GM21360 (cell line): ENCODE measurements around the gene RPS6KA4.

ENCODE experiments used
- ATAC-seq: cut with Tn5 transposase; IDR thresholded peaks from one replicate; pipeline ENCODE4 v1.9.1; 2021; ENCODE audit warnings: mild to moderate bottlenecking, moderate library complexity; ENCODE audit not compliant: unreplicated experiment

Gene RPS6KA4

DNA sequence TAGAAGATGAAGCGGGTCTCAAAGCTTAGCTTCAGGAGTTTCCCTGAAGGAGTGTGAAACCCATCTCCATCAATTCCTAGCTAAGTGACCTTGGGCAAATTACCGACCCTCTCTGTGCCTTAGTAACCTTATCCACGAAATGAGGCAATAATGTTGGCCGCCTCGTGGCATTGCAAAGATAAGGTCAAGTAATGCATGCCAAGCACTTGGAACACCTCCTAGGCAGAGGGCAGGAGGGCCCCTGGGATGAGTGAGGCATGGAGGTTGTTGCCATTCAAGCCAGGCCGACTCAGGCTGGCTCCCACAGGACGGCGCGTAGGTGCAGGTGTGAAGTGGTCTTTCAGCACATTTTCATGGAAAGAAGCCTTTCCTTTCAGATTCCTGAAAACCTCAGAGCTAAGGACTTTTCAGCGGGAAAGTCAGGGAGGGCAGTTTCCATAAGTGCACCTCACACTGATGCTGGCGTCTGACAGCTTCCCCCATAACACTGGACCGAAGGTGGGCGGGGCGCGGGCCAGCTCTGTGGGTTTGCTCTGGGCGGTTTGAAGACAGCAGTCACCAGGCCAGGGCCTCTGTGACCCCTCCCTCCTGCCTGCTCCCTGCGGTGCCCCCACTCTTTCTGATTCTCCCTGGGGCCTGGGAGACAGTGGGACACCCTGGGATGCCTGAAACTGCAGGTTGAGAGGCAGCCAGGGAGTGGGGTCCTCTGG is 25.2 kb downstream of the RPS6KA4 start:
- no peak for ATAC-seq

DNA sequence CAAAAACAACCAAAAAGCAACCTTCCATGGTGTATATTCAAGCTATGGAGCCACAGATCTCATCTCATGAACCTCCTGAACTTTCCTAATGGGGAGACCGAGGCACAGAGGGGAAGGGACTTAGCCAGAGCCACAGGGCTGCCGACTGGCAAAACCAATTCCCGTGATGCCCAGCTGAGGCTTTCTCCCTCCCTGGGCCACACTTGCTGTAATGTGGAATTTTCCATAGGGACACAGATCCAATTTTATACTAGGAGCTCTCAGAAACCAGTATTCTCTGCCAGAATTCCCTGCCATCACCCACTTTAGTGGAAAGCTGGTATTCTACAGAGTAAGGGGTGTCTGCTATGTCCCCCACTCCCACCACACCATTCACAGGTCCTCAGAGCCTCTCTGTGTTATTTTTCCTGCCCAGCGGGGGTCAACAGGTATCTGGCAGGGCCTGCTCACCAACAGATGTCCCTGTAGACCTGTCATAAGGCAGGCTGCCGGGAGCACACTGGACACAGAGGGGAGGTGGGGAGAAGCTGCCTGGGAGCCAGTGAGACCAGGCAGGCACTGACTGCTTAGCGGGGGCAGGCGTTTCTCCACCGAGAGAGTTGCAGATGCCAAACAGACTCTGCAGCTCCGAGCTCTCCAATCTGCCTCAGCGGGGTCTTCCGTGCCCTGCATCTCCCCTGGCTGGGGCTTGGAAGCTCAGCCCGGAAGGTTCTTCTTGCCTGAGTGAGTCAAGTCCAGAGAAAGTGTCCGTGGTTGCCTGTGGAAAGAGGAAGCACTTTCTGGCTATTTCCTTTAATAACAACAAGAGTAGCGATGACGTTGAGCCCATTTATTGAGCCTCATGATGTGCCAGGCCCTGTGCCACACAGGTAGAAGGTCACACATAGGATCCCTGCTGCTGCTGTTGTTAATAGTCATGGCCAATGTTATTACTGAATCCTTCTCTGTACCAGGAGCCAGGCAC is 26.3 kb downstream of the RPS6KA4 start:
- ATAC-seq = no peak

- no peak for ATAC-seq
These were observed 27.2 kb downstream of the RPS6KA4 start for GRCh38 chr11:64385945-64386704.

- no peak for ATAC-seq
These were observed 29.0 kb downstream of the RPS6KA4 start for GRCh38 chr11:64387916-64388315.

GRCh38 chr11:64388894-64389293 is 29.9 kb downstream of the RPS6KA4 start:
- no peak for ATAC-seq

GRCh38 chr11:64389851-64390250 is 30.9 kb downstream of the RPS6KA4 start:
- ATAC-seq = no peak

- ATAC-seq = no peak
These were observed 31.6 kb downstream of the RPS6KA4 start for GRCh38 chr11:64390558-64390957.

DNA sequence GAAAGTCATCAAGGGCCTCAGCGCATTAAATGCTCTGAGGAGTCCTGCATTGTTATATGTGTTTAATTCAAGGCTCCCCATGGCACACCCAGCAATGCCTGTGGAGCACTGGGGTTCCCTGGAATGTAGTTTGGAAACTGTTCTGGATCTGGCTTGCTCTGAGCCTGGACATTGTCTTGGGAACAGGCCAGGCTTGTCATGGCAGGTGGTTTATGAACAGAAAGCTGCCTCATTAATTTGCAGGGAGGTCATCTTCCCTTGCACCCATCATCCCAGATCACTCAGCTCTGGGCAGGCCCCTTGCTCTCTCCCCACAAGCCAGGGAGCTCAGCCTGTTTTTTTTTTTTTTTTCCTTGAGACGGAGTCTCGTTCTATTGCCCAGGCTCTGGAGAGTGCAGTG is 32.9 kb downstream of the RPS6KA4 start:
- ATAC-seq = no peak

- no peak for ATAC-seq
These were observed 36.6 kb downstream of the RPS6KA4 start for GRCh38 chr11:64395545-64396078.

- ATAC-seq = no peak
These were observed 37.2 kb downstream of the RPS6KA4 start for GRCh38 chr11:64396079-64396591.

DNA sequence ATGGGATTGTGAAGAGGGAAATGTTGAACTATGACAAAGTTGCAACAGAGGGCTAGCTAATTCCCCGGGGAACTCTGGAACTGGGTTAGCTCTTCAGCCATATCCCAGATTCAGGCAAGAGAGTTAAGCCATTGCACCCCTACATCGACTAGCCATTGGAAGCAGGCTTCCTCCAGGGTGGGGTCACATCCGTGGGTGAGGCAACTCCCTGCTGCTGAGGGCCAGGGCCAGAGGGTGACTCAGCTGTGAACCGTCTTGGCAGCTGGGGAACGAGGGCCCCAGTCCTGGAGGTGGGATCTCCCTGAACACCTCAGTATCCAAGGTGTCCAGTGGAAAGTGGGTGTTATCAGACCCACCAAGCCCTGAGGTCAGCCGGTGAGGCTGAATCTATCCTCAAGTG is 41.1 kb downstream of the RPS6KA4 start:
- no peak for ATAC-seq

GRCh38 chr11:64400667-64401066 is 41.7 kb downstream of the RPS6KA4 start:
- ATAC-seq = no peak

GRCh38 chr11:64401775-64402174 is 42.8 kb downstream of the RPS6KA4 start:
- ATAC-seq = no peak

DNA sequence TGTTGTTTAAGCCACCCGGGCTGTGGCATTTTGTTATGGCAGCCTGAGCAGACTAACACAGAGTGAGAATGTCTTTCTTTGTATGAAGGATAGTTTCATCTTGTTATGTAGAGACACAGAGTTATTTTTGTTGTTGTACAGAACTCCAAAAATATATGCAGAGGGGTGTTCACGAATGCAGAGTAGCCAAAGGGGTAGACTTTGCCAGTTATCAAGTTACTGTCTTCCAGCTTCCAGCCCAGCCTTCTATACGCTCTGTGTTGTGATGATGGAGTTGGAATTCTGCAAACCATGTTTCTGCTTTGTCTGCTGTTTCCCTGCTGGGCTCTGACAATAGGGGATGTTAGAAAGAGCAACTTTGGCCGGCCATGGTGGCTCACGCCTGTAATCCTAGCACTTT is 44.1 kb downstream of the RPS6KA4 start:
- ATAC-seq = no peak

DNA sequence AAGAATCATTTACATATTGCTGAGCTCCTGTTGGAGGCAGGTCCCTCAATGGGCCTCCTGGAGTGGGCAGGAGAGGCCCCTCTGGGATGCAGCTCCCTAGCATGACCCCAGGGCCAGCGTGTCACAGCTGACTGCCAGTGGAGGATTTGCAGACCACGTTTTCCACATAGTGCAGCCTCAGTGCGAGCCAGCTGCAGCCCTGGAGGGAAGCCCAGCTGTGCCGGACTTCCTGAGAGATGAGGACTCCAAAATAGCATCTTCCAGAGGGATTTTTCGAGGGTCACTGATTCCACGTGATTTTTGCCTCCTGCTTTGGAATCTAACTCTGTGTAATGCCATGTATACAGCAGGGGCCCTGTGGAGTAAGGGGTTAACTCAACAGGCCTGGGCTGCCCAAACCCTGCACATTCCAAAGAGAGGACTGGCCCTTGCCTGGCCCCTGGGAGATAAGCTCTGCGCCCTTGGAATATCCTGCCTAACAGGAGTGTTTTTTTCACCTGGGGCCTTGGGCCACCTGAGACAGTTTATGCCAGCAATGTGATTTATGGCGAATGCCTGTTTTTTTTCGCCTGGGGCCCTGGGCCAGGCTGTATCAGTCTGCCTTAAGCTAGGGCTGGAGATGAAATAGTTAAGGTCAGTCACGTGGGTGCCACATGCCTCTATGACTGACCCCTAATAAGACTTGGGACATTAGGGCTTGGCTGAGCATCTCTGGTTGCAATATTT is 47.4 kb downstream of the RPS6KA4 start:
- no peak for ATAC-seq

DNA sequence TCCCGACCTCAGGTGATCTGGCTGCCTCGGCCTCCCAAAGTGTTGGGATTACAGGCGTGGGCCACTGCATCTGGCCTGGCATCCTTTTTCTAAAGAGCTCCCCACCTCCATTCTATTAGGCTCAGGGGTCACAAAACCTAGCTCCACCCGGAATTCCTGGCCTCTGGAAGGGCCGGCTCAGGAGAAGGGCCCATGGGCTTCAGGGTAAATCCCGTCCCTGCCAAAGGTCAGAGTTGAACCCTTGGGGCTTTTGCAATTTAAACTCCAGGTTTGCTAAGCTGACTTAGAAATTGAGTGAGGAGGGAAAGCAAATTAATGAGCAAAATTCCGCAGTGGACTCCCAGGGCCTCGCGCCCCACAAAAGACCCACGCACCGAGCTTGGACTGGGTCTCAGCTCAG is 48.3 kb downstream of the RPS6KA4 start:
- ATAC-seq = no peak

DNA sequence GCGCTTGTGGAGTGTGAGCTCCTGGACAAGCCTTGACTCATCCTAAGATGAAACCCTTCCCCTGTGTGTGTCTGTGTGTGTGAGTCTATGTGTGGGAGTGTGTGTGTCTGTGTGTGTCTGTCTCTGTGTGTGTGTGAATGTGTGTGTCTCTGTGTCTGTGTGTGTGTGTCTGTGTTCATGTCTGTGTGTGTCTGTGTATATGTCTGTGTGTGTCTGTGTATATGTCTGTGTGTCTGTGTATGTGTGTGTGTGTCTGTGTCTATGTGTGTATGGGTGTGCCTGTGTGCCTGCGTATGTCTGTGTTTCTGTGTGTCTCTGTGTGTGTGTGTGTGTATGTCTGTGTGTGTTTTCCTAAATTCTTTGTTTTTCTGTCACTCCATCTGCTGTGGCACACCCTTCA is 48.7 kb downstream of the RPS6KA4 start:
- no peak for ATAC-seq

- ATAC-seq = no peak
These were observed 50.3 kb downstream of the RPS6KA4 start for GRCh38 chr11:64409278-64409677.

- no peak for ATAC-seq
These were observed 50.9 kb downstream of the RPS6KA4 start for GRCh38 chr11:64409707-64410403.

DNA sequence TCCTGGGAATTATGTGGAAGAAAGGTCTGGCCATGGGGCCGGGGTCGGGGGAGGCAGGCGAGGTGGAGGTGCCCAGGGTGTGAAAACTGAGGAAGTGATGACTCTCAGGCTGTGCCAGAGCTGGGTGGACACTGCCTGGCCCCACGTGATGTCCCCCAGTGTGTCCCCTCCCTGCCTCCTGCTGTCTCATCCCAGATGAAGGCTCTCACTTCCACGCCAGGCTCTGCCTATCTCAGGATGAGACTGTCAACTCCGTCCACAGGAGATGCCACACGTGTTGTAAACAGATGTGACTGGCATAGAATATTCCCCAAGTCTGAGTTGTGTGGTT is 51.4 kb downstream of the RPS6KA4 start:
- ATAC-seq = no peak
